ENCODE measurements around the gene PLEKHB2. TPM values are rescaled to one million over a fixed set of nuclear protein-coding genes. Genes with fewer than 3 reads are reported as not detected.
"Not testable (repeated sequence)": the region's sequence is repeated elsewhere in the genome, so short reads cannot be mapped to it uniquely, and the experiment has no call there.

The PLEKHB2 gene
- total and polyA plus RNA-seq, 9 of the 15 experiments (the other 6 are each of a cell fraction or from before 2014, with no cell fraction given), result 41.3 to 71.5 (median 50.2) TPM

GRCh38 chr2:131079931-131080330, 25.2 kb upstream of the PLEKHB2 start:
- BruUV-seq (replicated peaks); H2AFZ ChIP-seq (ENCODE audit: low read depth, low read length); H3K27me3 ChIP-seq (ENCODE audit: control insufficient read depth in 2 of 2, insufficient read depth in 2 of 2, low read length in 2 of 2); H3K9me3 ChIP-seq (replicated peaks; ENCODE audit: control insufficient read depth, insufficient read depth, low read depth, low read length); CTCF ChIA-PET (ENCODE audit: low intra/inter-chr PET ratio); intact Hi-C loops (cut with micrococcal nuclease); H3K9me1 ChIP-seq (ENCODE audit: control insufficient read depth, insufficient read depth, low read length); H3K4me2 ChIP-seq (ENCODE audit: insufficient read depth, low read length); H3K27ac ChIP-seq (ENCODE audit: extremely low read depth, low read depth, low read length); DNase-seq (ENCODE audit: extremely low read depth in 1 of 4, low spot score in 3 of 4); H3K4me1 ChIP-seq (replicated peaks in 1 of 2; ENCODE audit: control insufficient read depth in 2 of 2, insufficient read depth in 2 of 2, low read length in 2 of 2); H3K4me3 ChIP-seq; FAIRE-seq; in situ Hi-C loops (cut with MboI); ATAC-seq; H3K9ac ChIP-seq (ENCODE audit: insufficient read depth in 1 of 2, low read depth in 2 of 2, low read length in 2 of 2); H4K20me1 ChIP-seq (replicated peaks; ENCODE audit: control insufficient read depth, insufficient read depth, low read length): not testable (repeated sequence)
- peaks cover 85% of the 10 kb centered on the region; the same call in 2 of the 3 replicates for H3K36me3 ChIP-seq (ENCODE audit: control insufficient read depth, insufficient read depth, low read length)
- peaks cover 84% of the 10 kb centered on the region for H3K79me2 ChIP-seq (ENCODE audit: control insufficient read depth, insufficient read depth, low read length)
- WGBS (ENCODE audit: insufficient coverage, low coverage, missing lambda C conversion rate), result 90% methylated on average over 6 of the region's 6 CpGs
- POLR2A ChIA-PET, result interaction anchor here (1.0 to 2.0 kb wide), 3 partner anchors 11 to 19 kb away, joined by 3 to 4 read pairs (median 3); partner anchors contain the start of gene FAM168B

- Histone ChIP-seq H3K4me1 (replicated peaks in 1 of 2; ENCODE audit: control insufficient read depth in 2 of 2, insufficient read depth in 2 of 2, low read length in 2 of 2) (no peaks in the 10 kb centered on the region), H3K4me3 (no peak overlapping the region), H2AFZ (ENCODE audit: low read depth, low read length) (no peak overlapping the region), H3K4me2 (ENCODE audit: insufficient read depth, low read length) (no peak overlapping the region), H3K9ac (ENCODE audit: insufficient read depth in 1 of 2, low read depth in 2 of 2, low read length in 2 of 2) (no peak overlapping the region), H3K79me2 (ENCODE audit: control insufficient read depth, insufficient read depth, low read length) (peaks cover 85% of the 10 kb centered on the region), H3K27me3 (ENCODE audit: control insufficient read depth in 2 of 2, insufficient read depth in 2 of 2, low read length in 2 of 2) (no peaks in the 10 kb centered on the region), H3K27ac (ENCODE audit: extremely low read depth, low read depth, low read length) (no peak overlapping the region), H4K20me1 (replicated peaks; ENCODE audit: control insufficient read depth, insufficient read depth, low read length) (peaks cover 5% of the 10 kb centered on the region; the same call in 1 of the 2 replicates), H3K9me1 (ENCODE audit: control insufficient read depth, insufficient read depth, low read length) (no peaks in the 10 kb centered on the region), H3K36me3 (ENCODE audit: control insufficient read depth, insufficient read depth, low read length) (peaks cover 86% of the 10 kb centered on the region), H3K9me3 (replicated peaks; ENCODE audit: control insufficient read depth, insufficient read depth, low read depth, low read length) (no peaks in the 10 kb centered on the region)
- in situ Hi-C loops (cut with MboI), result no loop called here
- ChIA-PET CTCF (ENCODE audit: low intra/inter-chr PET ratio) (no interaction called here), POLR2A (interaction anchor here (0.6 to 2.0 kb wide), 4 partner anchors 9 to 40 kb away, joined by 3 to 9 read pairs (median 4); no protein-coding TSS in a partner anchor)
- no peak for FAIRE-seq
- ATAC-seq, result no peak
- intact Hi-C loops (cut with micrococcal nuclease), result no loop called here
- TSS peak; percentile 14 for BruUV-seq (replicated peaks)
- 93% methylated on average over 4 of the region's 4 CpGs for WGBS (ENCODE audit: insufficient coverage, low coverage, missing lambda C conversion rate)
- TF ChIP-seq MAX (CRISPR knock-in tag; IDR thresholded peaks at IDR 0.05) (no peak), PYGO2 (tag; IDR thresholded peaks at IDR 0.05) (no peak), TSC22D4 (tag; IDR thresholded peaks at IDR 0.05) (no peak), HOXB6 (CRISPR knock-in tag; IDR thresholded peaks at IDR 0.05; ENCODE audit: borderline replicate concordance) (no peak), BACH1 (tag; IDR thresholded peaks at IDR 0.05) (no peak), SMAD3 (CRISPR knock-in tag; conservative IDR thresholded peaks at IDR 0.05) (no peak), ZNF436 (CRISPR knock-in tag; IDR thresholded peaks at IDR 0.05) (no peak), ZNF586 (CRISPR knock-in tag; conservative IDR thresholded peaks at IDR 0.05) (no peak), COPS2 (conservative IDR thresholded peaks at IDR 0.05) (no peak), HCFC1 (IDR thresholded peaks at IDR 0.05; ENCODE audit: low read depth, low read length) (no peak), PREB (CRISPR knock-in tag; IDR thresholded peaks at IDR 0.05) (no peak)
- DNase-seq (ENCODE audit: extremely low read depth in 1 of 4, low spot score in 3 of 4), result no peak
Measured at GRCh38 chr2:131081190-131081589, 23.9 kb upstream of the PLEKHB2 start.
